ENCODE results near the gene GIN1.

The GIN1 gene

DNA sequence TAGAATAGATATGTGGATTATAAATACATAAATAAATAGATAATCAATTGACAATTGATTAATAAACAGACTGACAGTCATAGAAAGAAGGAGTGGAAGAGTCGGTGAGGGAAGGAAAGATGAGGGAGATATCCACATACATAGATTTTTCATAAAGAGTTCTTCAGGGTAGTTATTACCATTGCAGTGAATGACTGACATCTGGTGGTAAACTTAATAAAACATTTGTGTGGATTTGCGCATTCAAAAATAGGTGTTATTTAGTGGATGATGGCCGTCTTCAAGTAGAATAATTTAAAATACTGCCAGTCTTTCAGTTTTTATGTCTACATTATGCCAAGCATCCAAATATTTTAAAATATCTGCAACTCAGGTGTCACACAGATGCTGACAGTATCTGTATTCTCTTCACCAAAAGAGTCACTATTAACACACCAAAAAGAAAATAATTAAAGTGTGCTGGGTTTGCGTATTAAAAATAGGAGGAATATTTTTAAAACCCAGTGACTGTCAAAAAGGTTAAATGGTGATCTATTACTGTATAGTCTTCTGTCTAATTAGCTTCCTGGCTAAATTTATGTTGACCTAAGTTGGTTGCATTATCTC is 78.8 kb downstream of the GIN1 start:
- intact Hi-C loops (cut with DNase I) = loop anchor here (2.0 kb wide), 2 partner anchors 360 to 458 kb away; no protein-coding TSS in a partner anchor
- DNase-seq = no peak

GRCh38 chr5:103037673-103038455 is 82.1 kb downstream of the GIN1 start:
- intact Hi-C loops (cut with DNase I) = no loop called here
- no peak for DNase-seq

DNA sequence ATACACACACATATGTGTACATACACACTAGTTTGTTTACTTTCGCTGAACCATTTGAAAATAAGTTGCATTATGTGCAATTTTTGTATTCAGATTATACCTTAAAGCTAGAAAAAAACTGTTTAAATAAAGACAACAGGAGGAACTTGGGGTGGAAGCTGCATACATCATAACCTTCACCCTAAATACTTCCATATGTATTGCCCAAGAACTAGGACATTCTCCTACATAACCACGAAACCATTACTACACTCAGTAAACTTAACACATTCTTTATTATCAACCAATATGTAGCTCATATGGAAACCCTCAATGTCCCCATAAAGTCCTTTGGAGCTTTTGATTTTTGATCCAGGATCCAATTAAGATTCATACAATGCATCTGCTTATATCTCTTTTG is 83.3 kb downstream of the GIN1 start:
- DNase-seq = no peak
- intact Hi-C loops (cut with DNase I) = no loop called here

Data from posterior cingulate gyrus (tissue), 11 donors.